ENCODE measurements around the gene PRR5. TPM values are rescaled to one million over a fixed set of nuclear protein-coding genes. Genes with fewer than 3 reads are reported as not detected.

Gene PRR5
- total and polyA plus RNA-seq, 2 experiments from 2014 or later = 15.3 to 31.4 TPM

DNA sequence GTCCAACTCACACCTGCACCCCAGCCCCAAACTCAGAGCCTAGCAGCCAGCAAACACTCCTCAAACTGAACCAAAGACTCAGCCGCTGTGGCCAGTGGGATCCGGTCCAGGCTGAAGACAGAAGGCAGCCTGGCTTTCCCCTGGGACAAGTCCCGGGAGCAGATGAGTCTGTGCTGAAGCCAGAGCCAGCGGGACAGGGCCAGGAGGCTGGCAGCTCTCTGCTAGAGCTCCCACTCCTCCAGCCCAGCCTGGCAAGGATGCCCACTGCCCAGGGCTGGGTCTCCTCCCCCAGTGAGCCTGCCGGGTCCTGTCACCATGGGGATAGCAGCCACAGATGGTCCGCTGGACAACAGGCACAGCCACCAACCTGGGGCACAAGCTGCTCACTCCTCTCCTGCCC, 42.9 kb upstream of the PRR5 start:
- H3K27me3 Mint-ChIP-seq (ENCODE audit: insufficient read depth, low read depth, poor library complexity) = peaks cover 5% of the 10 kb centered on the region
- Histone ChIP-seq H3K4me3 (no peak overlapping the region), H4K20me1 (replicated peaks; ENCODE audit: insufficient read depth) (no peaks in the 10 kb centered on the region), H3K4me1 (ENCODE audit: insufficient read depth) (no peaks in the 10 kb centered on the region; the same call in 1 of the 2 replicates), H3K4me2 (no peak overlapping the region), H3K36me3 (ENCODE audit: insufficient read depth) (no peaks in the 10 kb centered on the region), H3K27ac (ENCODE audit: low read depth) (no peak overlapping the region), H3K9me2 (ENCODE audit: insufficient read depth) (no peaks in the 10 kb centered on the region), H3K79me2 (replicated peaks; ENCODE audit: insufficient read depth) (no peaks in the 10 kb centered on the region), H2AFZ (peak overlapping the region; percentile 59; the same call in 1 of the 2 replicates), H3F3A (replicated peaks; ENCODE audit: low read depth) (0 out of 2 replicates have a peak, but pooled peaks cover 4% of the 10 kb centered on the region), H3K27me3 (ENCODE audit: insufficient read depth) (no peaks in the 10 kb centered on the region)
- H3K9me3 Mint-ChIP-seq = peaks cover 4% of the 10 kb centered on the region; the same call in 2 of the 3 replicates
- no peak overlapping the region for H3K27ac Mint-ChIP-seq
- DNase-seq (ENCODE audit: low spot score) (no peak), ATAC-seq (no peak)
- H3K36me3 Mint-ChIP-seq (ENCODE audit: low read depth) = no peaks in the 10 kb centered on the region
- peaks cover 16% of the 10 kb centered on the region for H3K4me1 Mint-ChIP-seq
- no peak overlapping the region for H3K4me3 Mint-ChIP-seq
- no peak for TF ChIP-seq EZH2phosphoT487 (IDR thresholded peaks at IDR 0.05; ENCODE audit: unreplicated experiment)
- no peak for TF ChIP-seq CREB1 (CRISPR knock-in tag; IDR thresholded peaks at IDR 0.05; ENCODE audit: low read depth)
- TF ChIP-seq STAT1 (IDR thresholded peaks at IDR 0.05; ENCODE audit: unreplicated experiment) = no peak
- TF ChIP-seq, protein P1, sequence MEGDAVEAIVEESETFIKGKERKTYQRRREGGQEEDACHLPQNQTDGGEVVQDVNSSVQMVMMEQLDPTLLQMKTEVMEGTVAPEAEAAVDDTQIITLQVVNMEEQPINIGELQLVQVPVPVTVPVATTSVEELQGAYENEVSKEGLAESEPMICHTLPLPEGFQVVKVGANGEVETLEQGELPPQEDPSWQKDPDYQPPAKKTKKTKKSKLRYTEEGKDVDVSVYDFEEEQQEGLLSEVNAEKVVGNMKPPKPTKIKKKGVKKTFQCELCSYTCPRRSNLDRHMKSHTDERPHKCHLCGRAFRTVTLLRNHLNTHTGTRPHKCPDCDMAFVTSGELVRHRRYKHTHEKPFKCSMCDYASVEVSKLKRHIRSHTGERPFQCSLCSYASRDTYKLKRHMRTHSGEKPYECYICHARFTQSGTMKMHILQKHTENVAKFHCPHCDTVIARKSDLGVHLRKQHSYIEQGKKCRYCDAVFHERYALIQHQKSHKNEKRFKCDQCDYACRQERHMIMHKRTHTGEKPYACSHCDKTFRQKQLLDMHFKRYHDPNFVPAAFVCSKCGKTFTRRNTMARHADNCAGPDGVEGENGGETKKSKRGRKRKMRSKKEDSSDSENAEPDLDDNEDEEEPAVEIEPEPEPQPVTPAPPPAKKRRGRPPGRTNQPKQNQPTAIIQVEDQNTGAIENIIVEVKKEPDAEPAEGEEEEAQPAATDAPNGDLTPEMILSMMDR (conservative IDR thresholded peaks at IDR 0.05; ENCODE audit: low read depth in 2 of 2) = no peak
- no peak for TF ChIP-seq ZNF331 (CRISPR knock-in tag; IDR thresholded peaks at IDR 0.05; ENCODE audit: low read depth)
- no peak for TF ChIP-seq POLR2AphosphoS5 (IDR thresholded peaks at IDR 0.05; ENCODE audit: low read depth)
- TF ChIP-seq NANOG (IDR thresholded peaks at IDR 0.05; ENCODE audit: borderline replicate concordance) = no peak

DNA sequence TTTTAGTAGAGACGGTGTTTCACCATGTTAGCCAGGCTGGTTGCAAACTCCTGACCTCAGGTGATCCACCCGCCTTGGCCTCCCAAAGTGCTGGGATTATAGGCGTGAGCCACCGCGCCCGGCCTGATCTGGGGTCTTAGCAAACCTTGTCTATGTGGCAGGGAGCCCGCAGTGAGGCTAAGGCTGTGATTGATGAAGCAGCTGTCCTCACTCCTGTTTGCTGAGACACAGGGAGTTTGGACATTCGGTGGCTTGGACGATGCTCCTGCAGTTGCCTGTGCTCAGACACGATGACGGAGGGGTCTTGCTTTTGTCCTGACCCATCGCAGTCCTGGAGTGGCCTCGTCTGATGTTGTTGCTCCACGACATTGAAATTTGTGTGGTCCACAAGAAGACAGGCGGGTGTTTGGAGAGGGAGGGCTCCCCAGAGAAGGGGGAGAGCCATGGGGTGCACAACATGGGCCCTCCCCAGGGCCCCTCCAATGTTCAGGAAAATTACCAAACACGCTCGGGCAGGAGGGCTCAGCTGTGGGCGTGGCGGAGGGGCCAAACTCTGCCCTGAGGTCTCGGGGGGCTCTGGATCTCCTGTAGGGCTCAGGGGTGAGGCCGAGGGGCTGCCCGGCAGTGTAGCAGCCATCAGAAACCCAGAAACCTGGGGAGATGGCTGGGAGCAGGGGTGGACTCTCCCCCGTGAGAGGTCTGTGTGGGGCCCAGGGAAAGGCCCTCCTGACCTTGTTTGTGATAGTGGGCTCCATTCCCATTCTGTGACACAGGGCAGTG, 41.8 kb upstream of the PRR5 start:
- H3K79me2 ChIP-seq (replicated peaks; ENCODE audit: insufficient read depth) = no peaks in the 10 kb centered on the region
- H3K9me2 ChIP-seq (ENCODE audit: insufficient read depth) = no peaks in the 10 kb centered on the region
- H3K4me3 ChIP-seq = peak overlapping the region; percentile 33; the same call in 1 of the 2 replicates
- Mint-ChIP-seq H3K27me3 (ENCODE audit: insufficient read depth, low read depth, poor library complexity) (peaks cover 10% of the 10 kb centered on the region), H3K4me1 (peaks cover 16% of the 10 kb centered on the region), H3K36me3 (ENCODE audit: low read depth) (no peaks in the 10 kb centered on the region), H3K27ac (no peak overlapping the region), H3K9me3 (peaks cover 4% of the 10 kb centered on the region; the same call in 2 of the 3 replicates), H3K4me3 (peak overlapping the region; percentile 43; the same call in 1 of the 3 replicates)
- H3K36me3 ChIP-seq (ENCODE audit: insufficient read depth) = no peaks in the 10 kb centered on the region
- no peaks in the 10 kb centered on the region for H3K27me3 ChIP-seq (ENCODE audit: insufficient read depth)
- no peak overlapping the region for H3K27ac ChIP-seq (ENCODE audit: low read depth)
- ATAC-seq (no peak), DNase-seq (ENCODE audit: low spot score) (no peak)
- H4K20me1 ChIP-seq (replicated peaks; ENCODE audit: insufficient read depth) = no peaks in the 10 kb centered on the region
- H2AFZ ChIP-seq = peak overlapping the region; percentile 98
- H3K4me1 ChIP-seq (ENCODE audit: insufficient read depth) = no peaks in the 10 kb centered on the region; the same call in 1 of the 2 replicates
- H3K4me2 ChIP-seq = peak overlapping the region; percentile 58; the same call in 1 of the 2 replicates
- H3F3A ChIP-seq (replicated peaks; ENCODE audit: low read depth) = 0 out of 2 replicates have a peak, but pooled peaks cover 4% of the 10 kb centered on the region
- TF ChIP-seq, protein P1 (conservative IDR thresholded peaks at IDR 0.05; ENCODE audit: low read depth in 2 of 2) = no peak
- TF ChIP-seq, protein P2, sequence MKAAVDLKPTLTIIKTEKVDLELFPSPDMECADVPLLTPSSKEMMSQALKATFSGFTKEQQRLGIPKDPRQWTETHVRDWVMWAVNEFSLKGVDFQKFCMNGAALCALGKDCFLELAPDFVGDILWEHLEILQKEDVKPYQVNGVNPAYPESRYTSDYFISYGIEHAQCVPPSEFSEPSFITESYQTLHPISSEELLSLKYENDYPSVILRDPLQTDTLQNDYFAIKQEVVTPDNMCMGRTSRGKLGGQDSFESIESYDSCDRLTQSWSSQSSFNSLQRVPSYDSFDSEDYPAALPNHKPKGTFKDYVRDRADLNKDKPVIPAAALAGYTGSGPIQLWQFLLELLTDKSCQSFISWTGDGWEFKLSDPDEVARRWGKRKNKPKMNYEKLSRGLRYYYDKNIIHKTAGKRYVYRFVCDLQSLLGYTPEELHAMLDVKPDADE (IDR thresholded peaks at IDR 0.05) = no peak
- TF ChIP-seq CREB1 (CRISPR knock-in tag; IDR thresholded peaks at IDR 0.05; ENCODE audit: low read depth) = no peak
- no peak for TF ChIP-seq STAT1 (IDR thresholded peaks at IDR 0.05; ENCODE audit: unreplicated experiment)
- TF ChIP-seq ZNF114 (CRISPR knock-in tag; IDR thresholded peaks at IDR 0.05) = no peak
- no peak for TF ChIP-seq EZH2 (IDR thresholded peaks at IDR 0.05; ENCODE audit: low read depth, unreplicated experiment)
- TF ChIP-seq POLR2AphosphoS5 (IDR thresholded peaks at IDR 0.05; ENCODE audit: low read depth) = no peak
- no peak for TF ChIP-seq ZNF331 (CRISPR knock-in tag; IDR thresholded peaks at IDR 0.05; ENCODE audit: low read depth)
- TF ChIP-seq, protein P3, sequence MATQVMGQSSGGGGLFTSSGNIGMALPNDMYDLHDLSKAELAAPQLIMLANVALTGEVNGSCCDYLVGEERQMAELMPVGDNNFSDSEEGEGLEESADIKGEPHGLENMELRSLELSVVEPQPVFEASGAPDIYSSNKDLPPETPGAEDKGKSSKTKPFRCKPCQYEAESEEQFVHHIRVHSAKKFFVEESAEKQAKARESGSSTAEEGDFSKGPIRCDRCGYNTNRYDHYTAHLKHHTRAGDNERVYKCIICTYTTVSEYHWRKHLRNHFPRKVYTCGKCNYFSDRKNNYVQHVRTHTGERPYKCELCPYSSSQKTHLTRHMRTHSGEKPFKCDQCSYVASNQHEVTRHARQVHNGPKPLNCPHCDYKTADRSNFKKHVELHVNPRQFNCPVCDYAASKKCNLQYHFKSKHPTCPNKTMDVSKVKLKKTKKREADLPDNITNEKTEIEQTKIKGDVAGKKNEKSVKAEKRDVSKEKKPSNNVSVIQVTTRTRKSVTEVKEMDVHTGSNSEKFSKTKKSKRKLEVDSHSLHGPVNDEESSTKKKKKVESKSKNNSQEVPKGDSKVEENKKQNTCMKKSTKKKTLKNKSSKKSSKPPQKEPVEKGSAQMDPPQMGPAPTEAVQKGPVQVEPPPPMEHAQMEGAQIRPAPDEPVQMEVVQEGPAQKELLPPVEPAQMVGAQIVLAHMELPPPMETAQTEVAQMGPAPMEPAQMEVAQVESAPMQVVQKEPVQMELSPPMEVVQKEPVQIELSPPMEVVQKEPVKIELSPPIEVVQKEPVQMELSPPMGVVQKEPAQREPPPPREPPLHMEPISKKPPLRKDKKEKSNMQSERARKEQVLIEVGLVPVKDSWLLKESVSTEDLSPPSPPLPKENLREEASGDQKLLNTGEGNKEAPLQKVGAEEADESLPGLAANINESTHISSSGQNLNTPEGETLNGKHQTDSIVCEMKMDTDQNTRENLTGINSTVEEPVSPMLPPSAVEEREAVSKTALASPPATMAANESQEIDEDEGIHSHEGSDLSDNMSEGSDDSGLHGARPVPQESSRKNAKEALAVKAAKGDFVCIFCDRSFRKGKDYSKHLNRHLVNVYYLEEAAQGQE (IDR thresholded peaks at IDR 0.05; ENCODE audit: unreplicated experiment) = no peak
- no peak for TF ChIP-seq EZH2phosphoT487 (IDR thresholded peaks at IDR 0.05; ENCODE audit: unreplicated experiment)
- TF ChIP-seq JUNB (IDR thresholded peaks at IDR 0.05; ENCODE audit: unreplicated experiment) = no peak
- no peak for TF ChIP-seq NANOG (IDR thresholded peaks at IDR 0.05; ENCODE audit: borderline replicate concordance)

Data from GM23338 (cell line).